SK-N-SH treated with all-trans-retinoic acid at 6 μM for 48 hours (cell line): ENCODE measurements around the gene FOXN1.

ENCODE experiments used
- ATAC-seq: fragments of 200-7000 bp; cut with Tn5 transposase; 3 replicates; pipeline ENCODE4 v1.9.1; 2020; ENCODE audit warnings: mild to moderate bottlenecking, moderate library complexity
- ARNTL ChIP-seq: fragments of 450-650 bp; formaldehyde crosslinking; IDR thresholded peaks from 2 replicates; pipeline ENCODE4 v1.5.0; 2020; ENCODE audit warnings: low read depth, mild to moderate bottlenecking, moderate library complexity, borderline replicate concordance
- BACH2 ChIP-seq: fragments of 250-450 bp; sonication (Bioruptor Pico); IDR thresholded peaks from 2 replicates; pipeline ENCODE4 v1.9.0; 2021; ENCODE audit warnings: mild to moderate bottlenecking, borderline replicate concordance
- CSDC2 ChIP-seq: fragments of 250-450 bp; sonication (Bioruptor Pico); IDR thresholded peaks from 2 replicates; pipeline ENCODE4 v1.5.0; 2020; ENCODE audit warnings: mild to moderate bottlenecking, moderate library complexity
- ESRRG ChIP-seq: fragments of 250-450 bp; sonication (Bioruptor Pico); IDR thresholded peaks from 2 replicates; pipeline ENCODE4 v1.6.1; 2021; ENCODE audit warnings: mild to moderate bottlenecking
- GLIS3 ChIP-seq: fragments of 250-450 bp; sonication (Bioruptor Pico); IDR thresholded peaks from 2 replicates; pipeline ENCODE4 v1.5.0; 2020; ENCODE audit warnings: mild to moderate bottlenecking, moderate library complexity
- OSR1 ChIP-seq: fragments of 250-450 bp; sonication (Bioruptor Pico); IDR thresholded peaks from 2 replicates; pipeline ENCODE4 v1.8.0; 2022; ENCODE audit warnings: moderate library complexity, mild to moderate bottlenecking, inconsistent platforms
- POU6F1 ChIP-seq: fragments of 250-450 bp; sonication (Bioruptor Pico); IDR thresholded peaks from 2 replicates; pipeline ENCODE4 v1.8.0; 2021; ENCODE audit warnings: low read depth, mild to moderate bottlenecking, moderate library complexity, borderline replicate concordance
- PPARA ChIP-seq: fragments of 250-450 bp; sonication (Bioruptor Pico); IDR thresholded peaks from 2 replicates; pipeline ENCODE4 v1.5.0; 2020; ENCODE audit warnings: mild to moderate bottlenecking, borderline replicate concordance
- RARB ChIP-seq: fragments of 250-450 bp; sonication (Bioruptor Pico); IDR thresholded peaks from 2 replicates; pipeline ENCODE4 v1.8.0; 2021; ENCODE audit warnings: mild to moderate bottlenecking, moderate library complexity
- TCF4 ChIP-seq: fragments of 250-450 bp; sonication (Bioruptor Pico); IDR thresholded peaks from 2 replicates; pipeline ENCODE4 v1.8.0; 2021; ENCODE audit warnings: mild to moderate bottlenecking, moderate library complexity, borderline replicate concordance
- TOX ChIP-seq: fragments of 250-450 bp; sonication (Bioruptor Pico); IDR thresholded peaks from 2 replicates; pipeline ENCODE4 v1.8.0; 2021; ENCODE audit warnings: mild to moderate bottlenecking, moderate library complexity, borderline replicate concordance
- TSHZ2 ChIP-seq: fragments of 250-450 bp; sonication (Bioruptor Pico); IDR thresholded peaks from 2 replicates; pipeline ENCODE4 v1.5.0; 2020; ENCODE audit warnings: mild to moderate bottlenecking, moderate library complexity
- ZFP3 ChIP-seq: fragments of 250-450 bp; sonication (Bioruptor Pico); IDR thresholded peaks from 2 replicates; pipeline ENCODE4 v1.5.0; 2020; ENCODE audit warnings: mild to moderate bottlenecking, moderate library complexity
- ZFP30 ChIP-seq: fragments of 450-650 bp; formaldehyde crosslinking; IDR thresholded peaks from 2 replicates; pipeline ENCODE4 v1.5.0; 2022; ENCODE audit warnings: mild to moderate bottlenecking, moderate library complexity
- ZNF565 ChIP-seq: fragments of 450-650 bp; formaldehyde crosslinking; conservative IDR thresholded peaks from 2 replicates; pipeline ENCODE4 v1.5.0; 2020; ENCODE audit warnings: low read depth, mild to moderate bottlenecking, moderate library complexity
- ZNF70 ChIP-seq: fragments of 450-650 bp; formaldehyde crosslinking; IDR thresholded peaks from 2 replicates; pipeline ENCODE4 v1.5.0; 2020; ENCODE audit warnings: mild to moderate bottlenecking, moderate library complexity
- ZNF8 ChIP-seq: fragments of 450-650 bp; formaldehyde crosslinking; IDR thresholded peaks from 2 replicates; pipeline ENCODE4 v1.5.0; 2020; ENCODE audit warnings: mild to moderate bottlenecking, moderate library complexity
- TF ChIP-seq, protein P1 (sequence below): fragments of 250-450 bp; sonication (Bioruptor Pico); IDR thresholded peaks from 2 replicates; pipeline ENCODE4 v1.5.1; 2021; ENCODE audit warnings: mild to moderate bottlenecking, moderate library complexity
- TF ChIP-seq, protein P2 (sequence below): fragments of 250-450 bp; sonication (Bioruptor Pico); IDR thresholded peaks from 2 replicates; pipeline ENCODE4 v1.8.0; 2020; ENCODE audit warnings: mild to moderate bottlenecking, moderate library complexity, borderline replicate concordance

Gene FOXN1

DNA sequence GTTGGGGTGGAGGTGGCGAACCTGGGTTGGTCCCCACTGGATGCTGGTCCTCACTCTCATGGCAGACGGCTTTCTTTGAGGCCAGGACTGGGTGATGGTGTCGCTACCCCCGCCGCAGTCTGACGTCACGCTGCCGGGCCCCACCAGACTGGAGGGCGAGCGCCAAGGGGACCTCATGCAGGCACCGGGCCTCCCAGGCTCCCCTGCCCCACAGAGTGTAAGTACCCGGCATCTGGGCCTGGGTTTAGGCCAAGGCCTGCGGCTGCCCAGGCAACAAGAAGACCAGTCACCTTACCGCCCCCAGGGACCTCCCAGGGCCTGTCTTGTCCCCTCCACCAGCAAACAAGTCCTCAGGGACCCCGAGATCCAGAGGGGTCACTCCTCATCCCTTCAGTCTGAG lies 17.7 kb downstream of the FOXN1 start:
- no peak for TF ChIP-seq PPARA (CRISPR knock-in tag)
- TF ChIP-seq TOX (CRISPR knock-in tag): no peak
- no peak for TF ChIP-seq ZNF8 (CRISPR knock-in tag)
- no peak for TF ChIP-seq BACH2 (CRISPR knock-in tag)
- no peak for TF ChIP-seq ARNTL (CRISPR knock-in tag)
- no peak for TF ChIP-seq ZNF70
- TF ChIP-seq ESRRG (CRISPR knock-in tag): no peak
- TF ChIP-seq GLIS3: no peak
- no peak for ATAC-seq

- ATAC-seq: no peak
Measured at GRCh38 chr17:28524476-28525424, 18.6 kb downstream of the FOXN1 start.

DNA sequence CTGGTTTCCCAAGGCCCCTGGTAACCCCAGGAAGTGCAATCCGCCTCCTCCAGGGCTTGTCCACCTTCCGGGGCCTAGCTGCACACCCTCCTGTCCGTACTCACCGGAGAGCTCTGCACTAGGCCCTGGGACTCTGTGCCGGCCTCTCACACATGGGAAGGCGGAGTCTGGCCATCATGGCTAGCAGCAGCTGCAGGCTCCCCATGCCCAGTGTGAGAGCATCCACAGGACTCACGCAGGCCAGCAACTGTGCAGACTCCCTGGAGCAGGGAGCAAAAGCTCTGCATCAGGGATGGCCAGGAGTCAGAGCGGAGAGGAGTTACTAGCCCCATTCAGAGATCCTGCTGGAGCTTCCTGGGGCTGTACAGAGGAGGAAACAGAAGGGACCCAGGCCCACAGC lies 20.2 kb downstream of the FOXN1 start:
- no peak for TF ChIP-seq ZNF70
- TF ChIP-seq OSR1 (CRISPR knock-in tag): no peak
- TF ChIP-seq TOX (CRISPR knock-in tag): no peak
- no peak for TF ChIP-seq TSHZ2 (CRISPR knock-in tag)
- no peak for TF ChIP-seq CSDC2 (CRISPR knock-in tag)
- no peak for TF ChIP-seq ARNTL (CRISPR knock-in tag)
- no peak for ATAC-seq

More at GRCh38 chr17:28524476-28525424, 18.6 kb downstream of the FOXN1 start:
- TF ChIP-seq, protein P1, sequence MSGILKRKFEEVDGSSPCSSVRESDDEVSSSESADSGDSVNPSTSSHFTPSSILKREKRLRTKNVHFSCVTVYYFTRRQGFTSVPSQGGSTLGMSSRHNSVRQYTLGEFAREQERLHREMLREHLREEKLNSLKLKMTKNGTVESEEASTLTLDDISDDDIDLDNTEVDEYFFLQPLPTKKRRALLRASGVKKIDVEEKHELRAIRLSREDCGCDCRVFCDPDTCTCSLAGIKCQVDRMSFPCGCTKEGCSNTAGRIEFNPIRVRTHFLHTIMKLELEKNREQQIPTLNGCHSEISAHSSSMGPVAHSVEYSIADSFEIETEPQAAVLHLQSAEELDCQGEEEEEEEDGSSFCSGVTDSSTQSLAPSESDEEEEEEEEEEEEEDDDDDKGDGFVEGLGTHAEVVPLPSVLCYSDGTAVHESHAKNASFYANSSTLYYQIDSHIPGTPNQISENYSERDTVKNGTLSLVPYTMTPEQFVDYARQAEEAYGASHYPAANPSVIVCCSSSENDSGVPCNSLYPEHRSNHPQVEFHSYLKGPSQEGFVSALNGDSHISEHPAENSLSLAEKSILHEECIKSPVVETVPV (CRISPR knock-in tag): no peak
- TF ChIP-seq ZFP30 (CRISPR knock-in tag) (no peak), OSR1 (CRISPR knock-in tag) (no peak), RARB (CRISPR knock-in tag) (no peak)

- no peak for TF ChIP-seq ZFP30 (CRISPR knock-in tag)
- no peak for TF ChIP-seq CSDC2 (CRISPR knock-in tag)
- TF ChIP-seq ZNF8 (CRISPR knock-in tag): no peak
- TF ChIP-seq ZNF565 (CRISPR knock-in tag): no peak
- TF ChIP-seq, protein P2, sequence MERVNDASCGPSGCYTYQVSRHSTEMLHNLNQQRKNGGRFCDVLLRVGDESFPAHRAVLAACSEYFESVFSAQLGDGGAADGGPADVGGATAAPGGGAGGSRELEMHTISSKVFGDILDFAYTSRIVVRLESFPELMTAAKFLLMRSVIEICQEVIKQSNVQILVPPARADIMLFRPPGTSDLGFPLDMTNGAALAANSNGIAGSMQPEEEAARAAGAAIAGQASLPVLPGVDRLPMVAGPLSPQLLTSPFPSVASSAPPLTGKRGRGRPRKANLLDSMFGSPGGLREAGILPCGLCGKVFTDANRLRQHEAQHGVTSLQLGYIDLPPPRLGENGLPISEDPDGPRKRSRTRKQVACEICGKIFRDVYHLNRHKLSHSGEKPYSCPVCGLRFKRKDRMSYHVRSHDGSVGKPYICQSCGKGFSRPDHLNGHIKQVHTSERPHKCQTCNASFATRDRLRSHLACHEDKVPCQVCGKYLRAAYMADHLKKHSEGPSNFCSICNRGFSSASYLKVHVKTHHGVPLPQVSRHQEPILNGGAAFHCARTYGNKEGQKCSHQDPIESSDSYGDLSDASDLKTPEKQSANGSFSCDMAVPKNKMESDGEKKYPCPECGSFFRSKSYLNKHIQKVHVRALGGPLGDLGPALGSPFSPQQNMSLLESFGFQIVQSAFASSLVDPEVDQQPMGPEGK (CRISPR knock-in tag): no peak
- no peak for TF ChIP-seq TCF4 (CRISPR knock-in tag)
- no peak for TF ChIP-seq TSHZ2 (CRISPR knock-in tag)
- no peak for TF ChIP-seq ESRRG (CRISPR knock-in tag)
- TF ChIP-seq ZNF70: no peak
- TF ChIP-seq POU6F1 (CRISPR knock-in tag): no peak
- TF ChIP-seq ZFP3 (CRISPR knock-in tag): no peak
- no peak for TF ChIP-seq BACH2 (CRISPR knock-in tag)
- TF ChIP-seq, all 23 proteins: peak for 0
- no peak for ATAC-seq
Measured at GRCh38 chr17:28527181-28527681, 21.1 kb downstream of the FOXN1 start.
